HG03064 (cell line): ENCODE data around the gene TGM6.

ENCODE experiments used
- ATAC-seq: cut with Tn5 transposase; IDR thresholded peaks from one replicate; pipeline ENCODE4 v1.9.1; 2021; ENCODE audit warnings: low read depth; ENCODE audit not compliant: unreplicated experiment

TGM6 gene

DNA sequence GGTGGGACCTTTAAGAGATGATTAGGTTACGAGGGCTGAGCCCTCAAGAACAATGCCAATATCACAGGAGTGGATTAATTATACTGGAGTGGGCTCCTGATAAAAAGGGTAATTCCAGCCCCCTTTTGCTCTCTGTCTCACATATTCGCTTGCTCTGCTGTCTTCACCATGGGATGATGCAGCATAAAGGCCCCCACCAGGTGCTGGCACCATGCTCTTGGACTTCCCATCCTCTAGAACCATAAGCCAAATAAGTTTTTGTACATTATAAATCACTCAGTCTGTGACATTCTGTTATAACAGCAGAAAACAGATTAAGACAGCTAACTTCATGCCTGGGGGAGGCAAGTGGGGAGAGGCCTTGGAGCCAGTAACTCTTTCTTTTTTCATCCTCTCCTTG, 99.7 kb downstream of the TGM6 start:
- ATAC-seq, result no peak
